Measurements from ENCODE around the gene LAMB3.
"Not testable (repeated sequence)": the region's sequence is repeated elsewhere in the genome, so short reads cannot be mapped to it uniquely, and the experiment has no call there.

LAMB3 gene

GRCh38 chr1:209652121-209652735, at the start of gene LAMB3:
LAMB3 (minus strand) TSS chr1:209652425; CDS start chr1:209650944, 1,481 bp downstream.
- H3K36me3 Mint-ChIP-seq (ENCODE audit: low read depth): no peaks in the 10 kb centered on the region
- H3K27me3 Mint-ChIP-seq: no peaks in the 10 kb centered on the region
- peak within 1 kb of the TSS; percentile 66 for H3K27ac Mint-ChIP-seq
- no peak within 1 kb of the TSS for H3K4me3 Mint-ChIP-seq
- peaks cover 47% of the 10 kb centered on the region for H3K4me1 Mint-ChIP-seq (ENCODE audit: low read depth)
- H3K9me3 Mint-ChIP-seq: no peaks in the 10 kb centered on the region

GRCh38 chr1:209700686-209701085, 48.5 kb upstream of the LAMB3 start:
- not testable (repeated sequence) for H3K36me3 Mint-ChIP-seq (ENCODE audit: low read depth); H3K27me3 Mint-ChIP-seq; H3K27ac Mint-ChIP-seq; H3K4me3 Mint-ChIP-seq; H3K9me3 Mint-ChIP-seq
- H3K4me1 Mint-ChIP-seq (ENCODE audit: low read depth): peaks cover 59% of the 10 kb centered on the region

GRCh38 chr1:209697126-209697525, 44.9 kb upstream of the LAMB3 start:
- Mint-ChIP-seq H3K36me3 (ENCODE audit: low read depth) (no peaks in the 10 kb centered on the region), H3K27me3 (peaks cover 8% of the 10 kb centered on the region), H3K27ac (peak overlapping the region; percentile 75), H3K4me1 (ENCODE audit: low read depth) (peaks cover 63% of the 10 kb centered on the region), H3K9me3 (peaks cover 4% of the 10 kb centered on the region), H3K4me3 (no peak overlapping the region)

- peak overlapping the region; percentile 37 for H3K27ac Mint-ChIP-seq
- peaks cover 64% of the 10 kb centered on the region for H3K4me1 Mint-ChIP-seq (ENCODE audit: low read depth)
These were observed 44.4 kb upstream of the LAMB3 start for GRCh38 chr1:209696673-209697072.

GRCh38 chr1:209692745-209693504, 40.7 kb upstream of the LAMB3 start:
- Mint-ChIP-seq H3K27ac (no peak overlapping the region), H3K9me3 (no peaks in the 10 kb centered on the region), H3K4me3 (no peak overlapping the region)

More at GRCh38 chr1:209696673-209697072, 44.4 kb upstream of the LAMB3 start:
- Mint-ChIP-seq H3K36me3 (ENCODE audit: low read depth) (no peaks in the 10 kb centered on the region), H3K27me3 (peaks cover 8% of the 10 kb centered on the region), H3K9me3 (peaks cover 4% of the 10 kb centered on the region), H3K4me3 (no peak overlapping the region)

GRCh38 chr1:209692296-209692695, 40.1 kb upstream of the LAMB3 start:
- H3K4me3 Mint-ChIP-seq: no peak overlapping the region
- peaks cover 5% of the 10 kb centered on the region for H3K27me3 Mint-ChIP-seq
- peaks cover 44% of the 10 kb centered on the region for H3K4me1 Mint-ChIP-seq (ENCODE audit: low read depth)
- peak overlapping the region; percentile 43 for H3K27ac Mint-ChIP-seq
- H3K36me3 Mint-ChIP-seq (ENCODE audit: low read depth): no peaks in the 10 kb centered on the region
- H3K9me3 Mint-ChIP-seq: no peaks in the 10 kb centered on the region

More at GRCh38 chr1:209692745-209693504, 40.7 kb upstream of the LAMB3 start:
- H3K27me3 Mint-ChIP-seq: peaks cover 5% of the 10 kb centered on the region
- H3K4me1 Mint-ChIP-seq (ENCODE audit: low read depth): peaks cover 48% of the 10 kb centered on the region
- H3K36me3 Mint-ChIP-seq (ENCODE audit: low read depth): no peaks in the 10 kb centered on the region

- H3K9me3 Mint-ChIP-seq: no peaks in the 10 kb centered on the region
- no peaks in the 10 kb centered on the region for H3K36me3 Mint-ChIP-seq (ENCODE audit: low read depth)
- H3K4me1 Mint-ChIP-seq (ENCODE audit: low read depth): peaks cover 40% of the 10 kb centered on the region
- H3K4me3 Mint-ChIP-seq: no peak overlapping the region
- H3K27me3 Mint-ChIP-seq: peaks cover 5% of the 10 kb centered on the region
- H3K27ac Mint-ChIP-seq: no peak overlapping the region
These were observed 39.0 kb upstream of the LAMB3 start for GRCh38 chr1:209691237-209691636.

DNA sequence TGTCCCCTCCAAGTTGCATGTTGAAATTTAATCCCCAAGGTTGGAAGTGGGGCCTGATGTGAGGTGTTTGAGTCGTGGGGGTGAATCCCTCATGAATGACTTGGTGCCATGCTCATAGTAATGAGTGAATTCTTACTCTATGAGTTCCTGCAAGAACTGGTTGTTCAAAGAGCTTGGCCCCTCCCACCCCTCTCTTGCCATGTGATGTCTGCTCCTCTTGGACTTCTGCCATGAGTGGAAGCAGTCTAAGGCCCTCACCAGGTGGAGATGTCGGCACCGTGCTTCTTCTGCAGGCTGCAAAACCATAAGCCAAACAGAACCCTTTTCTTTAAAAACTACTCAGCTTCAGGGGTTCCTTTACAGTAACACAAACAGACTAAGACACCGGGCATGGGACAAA, 37.3 kb upstream of the LAMB3 start:
- Mint-ChIP-seq H3K9me3 (no peaks in the 10 kb centered on the region), H3K27ac (no peak overlapping the region), H3K4me3 (no peak overlapping the region), H3K36me3 (ENCODE audit: low read depth) (no peaks in the 10 kb centered on the region), H3K4me1 (ENCODE audit: low read depth) (peaks cover 41% of the 10 kb centered on the region), H3K27me3 (peaks cover 8% of the 10 kb centered on the region)

DNA sequence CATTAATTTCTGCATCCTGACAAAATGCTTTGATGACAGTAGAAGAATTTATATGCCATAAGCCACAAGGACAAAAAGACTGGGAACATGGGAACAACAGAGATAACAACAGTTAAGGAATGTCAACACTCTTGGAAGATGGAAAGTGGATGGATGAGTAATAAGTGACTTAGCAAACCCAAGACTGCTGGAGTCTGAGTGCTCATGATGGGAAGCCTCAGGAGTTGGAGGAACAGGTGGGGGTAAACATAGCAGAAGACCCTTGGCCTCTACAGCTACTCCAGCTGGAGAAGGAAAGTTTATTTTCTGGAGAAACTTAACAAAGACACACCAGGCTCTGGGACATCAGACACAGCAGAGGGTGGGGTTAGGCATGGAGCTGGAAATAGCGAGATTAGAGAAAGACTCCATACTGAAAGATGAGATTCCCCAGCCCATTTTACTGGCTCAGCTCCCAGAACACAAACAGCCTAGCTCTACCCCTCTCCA, 36.6 kb upstream of the LAMB3 start:
- H3K27me3 Mint-ChIP-seq: peaks cover 6% of the 10 kb centered on the region
- no peaks in the 10 kb centered on the region for H3K36me3 Mint-ChIP-seq (ENCODE audit: low read depth)
- no peak overlapping the region for H3K27ac Mint-ChIP-seq
- H3K9me3 Mint-ChIP-seq: no peaks in the 10 kb centered on the region
- peaks cover 34% of the 10 kb centered on the region for H3K4me1 Mint-ChIP-seq (ENCODE audit: low read depth)
- H3K4me3 Mint-ChIP-seq: no peak overlapping the region

- Mint-ChIP-seq H3K27me3 (peaks cover 4% of the 10 kb centered on the region), H3K27ac (no peak overlapping the region), H3K9me3 (no peaks in the 10 kb centered on the region), H3K36me3 (ENCODE audit: low read depth) (no peaks in the 10 kb centered on the region), H3K4me3 (no peak overlapping the region), H3K4me1 (ENCODE audit: low read depth) (peaks cover 19% of the 10 kb centered on the region)
These were observed 34.1 kb upstream of the LAMB3 start for GRCh38 chr1:209686322-209686721.

DNA sequence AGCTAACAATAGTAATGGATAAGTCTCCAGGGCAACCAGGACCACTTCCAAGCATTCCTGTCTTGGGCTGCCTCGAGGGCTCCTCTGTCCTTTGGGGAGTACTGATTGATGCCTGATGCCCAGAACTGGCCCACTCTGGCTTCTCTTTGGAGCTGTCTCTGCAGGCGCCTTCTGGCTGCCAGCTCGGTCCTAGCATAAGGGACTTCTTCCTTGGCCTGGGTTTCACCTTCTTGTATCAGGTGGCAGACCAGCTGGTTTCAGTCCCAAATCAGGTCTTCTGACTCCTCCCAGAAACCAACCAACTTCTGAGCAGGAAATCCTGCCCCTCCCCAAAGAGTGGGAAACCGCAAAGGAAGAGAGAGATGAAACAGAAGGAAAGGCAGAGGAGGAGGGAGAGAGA, 33.6 kb upstream of the LAMB3 start:
- H3K4me1 Mint-ChIP-seq (ENCODE audit: low read depth): peaks cover 19% of the 10 kb centered on the region
- H3K4me3 Mint-ChIP-seq: no peak overlapping the region
- H3K36me3 Mint-ChIP-seq (ENCODE audit: low read depth): no peaks in the 10 kb centered on the region
- H3K27me3 Mint-ChIP-seq: peaks cover 8% of the 10 kb centered on the region
- H3K27ac Mint-ChIP-seq: no peak overlapping the region
- H3K9me3 Mint-ChIP-seq: no peaks in the 10 kb centered on the region

DNA sequence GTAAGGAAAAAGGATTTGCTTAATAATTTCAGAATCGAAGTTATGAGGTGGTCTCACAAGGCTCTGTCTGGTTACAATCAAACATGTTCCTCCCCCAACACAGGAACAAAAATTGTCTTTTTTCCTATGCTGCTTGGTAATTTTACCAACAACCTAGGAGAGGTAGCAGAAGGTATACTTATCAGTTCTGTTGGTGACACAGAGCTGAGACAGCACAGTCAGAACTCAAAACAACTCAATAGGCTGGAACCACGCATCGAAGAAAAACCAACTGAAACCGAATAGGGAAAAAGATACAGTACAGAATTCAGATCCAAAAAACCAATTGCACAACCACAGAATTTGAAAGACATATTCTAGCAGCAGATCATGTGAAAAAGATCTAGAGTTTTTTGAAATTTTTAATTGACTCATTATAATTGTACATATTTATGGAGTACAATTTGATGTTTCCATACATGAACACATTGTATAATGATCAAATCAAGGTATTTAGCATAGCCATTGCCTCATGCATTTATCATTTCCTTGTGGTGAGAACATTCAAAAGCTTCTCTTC, 26.8 kb upstream of the LAMB3 start:
- Mint-ChIP-seq H3K9me3 (no peaks in the 10 kb centered on the region), H3K4me1 (ENCODE audit: low read depth) (peaks cover 29% of the 10 kb centered on the region), H3K36me3 (ENCODE audit: low read depth) (no peaks in the 10 kb centered on the region), H3K27ac (no peak overlapping the region), H3K4me3 (no peak overlapping the region), H3K27me3 (peaks cover 63% of the 10 kb centered on the region)

DNA sequence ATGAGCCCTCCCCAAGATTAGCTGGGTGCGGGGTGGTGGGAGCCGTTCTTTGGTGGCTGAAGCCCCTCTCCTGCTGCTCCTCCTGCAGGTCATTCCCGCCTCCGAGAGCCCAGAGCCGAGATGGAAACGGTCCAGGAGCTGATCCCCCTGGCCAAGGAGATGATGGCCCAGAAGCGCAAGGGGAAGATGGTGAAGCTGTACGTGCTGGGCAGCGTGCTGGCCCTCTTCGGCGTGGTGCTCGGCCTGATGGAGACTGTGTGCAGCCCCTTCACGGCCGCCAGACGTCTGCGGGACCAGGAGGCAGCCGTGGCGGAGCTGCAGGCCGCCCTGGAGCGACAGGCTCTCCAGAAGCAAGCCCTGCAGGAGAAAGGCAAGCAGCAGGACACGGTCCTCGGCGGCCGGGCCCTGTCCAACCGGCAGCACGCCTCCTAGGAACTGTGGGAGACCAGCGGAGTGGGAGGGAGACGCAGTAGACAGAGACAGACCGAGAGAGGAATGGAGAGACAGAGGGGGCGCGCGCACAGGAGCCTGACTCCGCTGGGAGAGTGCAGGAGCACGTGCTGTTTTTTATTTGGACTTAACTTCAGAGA, 23.4 kb upstream of the LAMB3 start:
- H3K4me1 Mint-ChIP-seq (ENCODE audit: low read depth): peaks cover 51% of the 10 kb centered on the region
- peaks cover 70% of the 10 kb centered on the region for H3K27me3 Mint-ChIP-seq
- H3K4me3 Mint-ChIP-seq: peak overlapping the region; percentile 76
- H3K27ac Mint-ChIP-seq: no peak overlapping the region
- no peaks in the 10 kb centered on the region for H3K36me3 Mint-ChIP-seq (ENCODE audit: low read depth)
- peaks cover 3% of the 10 kb centered on the region for H3K9me3 Mint-ChIP-seq

GRCh38 chr1:209674957-209675564, 22.8 kb upstream of the LAMB3 start, which contains the start of gene G0S2:
G0S2 (plus strand) TSS chr1:209675412; CDS start chr1:209675685, 273 bp downstream.
- peak within 1 kb of the TSS; percentile 76 for H3K4me3 Mint-ChIP-seq
- H3K4me1 Mint-ChIP-seq (ENCODE audit: low read depth): peaks cover 51% of the 10 kb centered on the region
- no peaks in the 10 kb centered on the region for H3K36me3 Mint-ChIP-seq (ENCODE audit: low read depth)
- peaks cover 3% of the 10 kb centered on the region for H3K9me3 Mint-ChIP-seq
- peaks cover 65% of the 10 kb centered on the region for H3K27me3 Mint-ChIP-seq
- H3K27ac Mint-ChIP-seq: peak within 1 kb of the TSS; percentile 66

Measured in stimulated activated naive CD8-positive, alpha-beta T cell treated with anti-CD3 and anti-CD28 coated beads, Interleukin-15, Interleukin-2, amounts not matched to agents 100 ng/mL and 50 ng/mL, for 24 hours (primary cell).